HEK293 (cell line): Measurements from ENCODE around the gene CDC25A.

Source experiments
- BCL6B ChIP-seq: fragments of 450-650 bp; formaldehyde crosslinking; IDR thresholded peaks from 2 replicates; pipeline ENCODE4 v1.5.1; 2017; ENCODE audit warnings: missing biosample characterization, missing genetic modification characterization
- GLIS1 ChIP-seq: fragments of 450-650 bp; formaldehyde crosslinking; IDR thresholded peaks from 2 replicates; pipeline ENCODE4 v1.5.1; 2016; ENCODE audit warnings: missing biosample characterization, missing genetic modification characterization
- HIC1 ChIP-seq: fragments of 450-650 bp; formaldehyde crosslinking; IDR thresholded peaks from 2 replicates; pipeline ENCODE4 v1.5.1; 2016; ENCODE audit warnings: missing biosample characterization, missing genetic modification characterization
- MEIS1 ChIP-seq: sonication (generic); formaldehyde crosslinking; IDR thresholded peaks from 2 replicates; pipeline ENCODE4 v1.8.1; 2022; ENCODE audit warnings: missing genetic modification reagents, mild to moderate bottlenecking, borderline replicate concordance
- WT1 ChIP-seq: fragments of 450-650 bp; formaldehyde crosslinking; IDR thresholded peaks from 2 replicates; pipeline ENCODE4 v1.5.1; 2016; ENCODE audit warnings: missing biosample characterization, missing genetic modification characterization
- ZBTB11 ChIP-seq: fragments of 450-650 bp; formaldehyde crosslinking; conservative IDR thresholded peaks from 2 replicates; pipeline ENCODE4 v1.5.1; 2016; ENCODE audit warnings: low read depth, missing biosample characterization, missing genetic modification characterization
- ZBTB20 ChIP-seq: fragments of 450-650 bp; formaldehyde crosslinking; IDR thresholded peaks from 2 replicates; pipeline ENCODE4 v1.5.1; 2016; ENCODE audit warnings: missing biosample characterization, missing genetic modification characterization
- ZBTB49 ChIP-seq: fragments of 450-650 bp; formaldehyde crosslinking; IDR thresholded peaks from 2 replicates; pipeline ENCODE4 v1.5.1; 2016; ENCODE audit warnings: missing biosample characterization, missing genetic modification characterization, low read depth
- ZNF157 ChIP-seq: fragments of 450-650 bp; formaldehyde crosslinking; IDR thresholded peaks from 2 replicates; pipeline ENCODE4 v1.5.1; 2016; ENCODE audit warnings: missing biosample characterization, missing genetic modification characterization
- ZNF2 ChIP-seq: fragments of 450-650 bp; formaldehyde crosslinking; IDR thresholded peaks from 2 replicates; pipeline ENCODE4 v1.5.1; 2016; ENCODE audit warnings: missing biosample characterization, missing genetic modification characterization
- ZNF221 ChIP-seq: fragments of 450-650 bp; formaldehyde crosslinking; IDR thresholded peaks from 2 replicates; pipeline ENCODE4 v1.5.1; 2017; ENCODE audit warnings: missing biosample characterization, missing genetic modification characterization, borderline replicate concordance
- ZNF26 ChIP-seq: fragments of 450-650 bp; formaldehyde crosslinking; IDR thresholded peaks from 2 replicates; pipeline ENCODE4 v1.5.1; 2016; ENCODE audit warnings: missing biosample characterization, missing genetic modification characterization
- ZNF391 ChIP-seq: fragments of 450-650 bp; formaldehyde crosslinking; IDR thresholded peaks from 2 replicates; pipeline ENCODE4 v1.5.1; 2016; ENCODE audit warnings: low read depth, missing biosample characterization, missing genetic modification characterization, borderline replicate concordance
- ZNF510 ChIP-seq: fragments of 450-650 bp; formaldehyde crosslinking; IDR thresholded peaks from 2 replicates; pipeline ENCODE4 v1.5.1; 2018; ENCODE audit warnings: mild to moderate bottlenecking, missing genetic modification characterization, missing biosample characterization; ENCODE audit not compliant: insufficient replicate concordance
- ZNF518A ChIP-seq: fragments of 450-650 bp; formaldehyde crosslinking; conservative IDR thresholded peaks from 2 replicates; pipeline ENCODE4 v1.5.1; 2016; ENCODE audit warnings: low read depth, missing biosample characterization, missing genetic modification characterization
- ZNF654 ChIP-seq: fragments of 450-650 bp; formaldehyde crosslinking; IDR thresholded peaks from 2 replicates; pipeline ENCODE4 v1.5.1; 2016; ENCODE audit warnings: low read depth, missing biosample characterization, missing genetic modification characterization
- ZNF660 ChIP-seq: fragments of 450-650 bp; IDR thresholded peaks from 2 replicates; pipeline ENCODE4 v1.5.1; 2018; ENCODE audit warnings: missing biosample characterization, mild to moderate bottlenecking, missing genetic modification characterization
- ZNF692 ChIP-seq: fragments of 450-650 bp; formaldehyde crosslinking; IDR thresholded peaks from 2 replicates; pipeline ENCODE4 v1.5.1; 2016; ENCODE audit warnings: missing biosample characterization, missing genetic modification characterization

CDC25A gene

GRCh38 chr3:48232734-48233133 is 44.5 kb upstream of the CDC25A start (continued):
- no peak for TF ChIP-seq ZBTB11 (tag by site-specific recombination)
- TF ChIP-seq ZNF157 (tag by site-specific recombination), result no peak
- peak; percentile 85 for TF ChIP-seq HIC1
- peak; percentile 22; the same call in 1 of the 2 replicates for TF ChIP-seq ZNF660 (tag by site-specific recombination)
- no peak for TF ChIP-seq ZBTB20 (tag by site-specific recombination)
- no peak for TF ChIP-seq ZNF221 (tag by site-specific recombination)
- TF ChIP-seq BCL6B, result no peak
- peak; percentile 95 for TF ChIP-seq ZNF654
- no peak for TF ChIP-seq ZNF391 (tag by site-specific recombination)
- peak; percentile 33; the same call in 1 of the 2 replicates for TF ChIP-seq ZNF692 (tag by site-specific recombination)
- no peak for TF ChIP-seq ZNF26
- peak; percentile 76 for TF ChIP-seq GLIS1 (tag by site-specific recombination)
- TF ChIP-seq ZNF518A (tag by site-specific recombination), result peak; percentile 27; the same call in 1 of the 2 replicates
- TF ChIP-seq WT1 (tag by site-specific recombination), result 0 out of 2 replicates have a peak, but pooled peaks have one; percentile 17
- TF ChIP-seq ZNF2 (tag by site-specific recombination), result peak; percentile 37; the same call in 1 of the 2 replicates
- no peak for TF ChIP-seq MEIS1 (CRISPR knock-in tag)
- no peak for TF ChIP-seq ZNF510 (tag by site-specific recombination)
- TF ChIP-seq ZBTB49 (tag by site-specific recombination), result no peak
